Measurements from ENCODE around the gene C2CD3. TPM values are rescaled to one million over a fixed set of nuclear protein-coding genes. Genes with fewer than 3 reads are reported as not detected.

The C2CD3 gene
- total RNA-seq, 3 donors from 2014 or later: 28.9 to 32.4 (median 29.8) TPM

Other genes starting within 250 kb of the C2CD3 start
- gene DNAJB13, start 220.0 kb downstream of the C2CD3 start, total RNA-seq: under 1 TPM in 2 of 3 donors, not detected in 1; 0.27 to 0.61 TPM
- 100 to 1,000 TPM in 1 of 3 donors, 10 to 100 TPM in 2; 69.3 to 146 (median 88.9) TPM for gene UCP2, start 188.2 kb downstream of the C2CD3 start, total RNA-seq
- 1 to 10 TPM; 1.3 to 2.6 (median 1.7) TPM for gene UCP3, start 161.9 kb downstream of the C2CD3 start, total RNA-seq
- gene PPME1, start 287 bp upstream of the C2CD3 start, total RNA-seq: 10 to 100 TPM; 27.7 to 38.3 (median 30.4) TPM
- gene P4HA3, start 140.6 kb upstream of the C2CD3 start, total RNA-seq: not detected
- 1 to 10 TPM; 8.3 to 9.4 (median 8.7) TPM for gene PGM2L1, start 227.4 kb upstream of the C2CD3 start, total RNA-seq